Lower leg skin (tissue), 3 donors: ENCODE measurements around the gene CTSS.

ENCODE experiments used
- CTCF ChIP-seq, 3 donors: fragments of 450-650 bp; IDR thresholded peaks; one replicate each; pipeline ENCODE4 v1.5.1; 2016; ENCODE audit warnings: antibody characterized with exemption in 3 of 3, mild to moderate bottlenecking in 3 of 3, moderate library complexity in 2 of 3
- POLR2A ChIP-seq, 2 donors: fragments of 450-650 bp; IDR thresholded peaks; one replicate each; pipeline ENCODE4 v1.6.1; 2016 to 2017; ENCODE audit warnings: antibody characterized with exemption in 2 of 2, mild to moderate bottlenecking in 1 of 2, moderate library complexity in 1 of 2

DNA sequence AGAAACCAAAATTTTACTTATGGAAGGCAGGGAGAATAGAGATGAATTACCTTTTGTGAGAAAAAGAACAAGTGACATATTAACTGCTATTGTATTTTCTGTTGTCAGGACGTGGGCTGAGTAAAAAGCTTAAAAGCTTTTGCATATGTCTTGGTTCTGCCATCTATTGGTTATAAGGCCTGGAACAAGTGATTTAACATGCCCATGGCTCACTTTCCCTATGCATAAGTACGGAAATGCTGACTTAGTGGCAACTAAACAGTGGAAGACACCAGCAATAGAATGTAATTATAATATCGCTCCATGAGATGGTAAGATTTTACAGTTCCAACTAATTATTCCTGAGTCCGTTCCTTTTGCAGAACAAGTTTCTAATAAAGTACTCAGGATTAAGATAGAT lies 6.7 kb upstream of the CTSS start:
- TF ChIP-seq CTCF (IDR thresholded peaks at IDR 0.05): no peak
- TF ChIP-seq POLR2A (IDR thresholded peaks at IDR 0.05): no peak
